Measurements from ENCODE around the gene NEK5.
"Not testable (repeated sequence)": the region's sequence is repeated elsewhere in the genome, so short reads cannot be mapped to it uniquely, and the experiment has no call there.

The NEK5 gene, protein sequence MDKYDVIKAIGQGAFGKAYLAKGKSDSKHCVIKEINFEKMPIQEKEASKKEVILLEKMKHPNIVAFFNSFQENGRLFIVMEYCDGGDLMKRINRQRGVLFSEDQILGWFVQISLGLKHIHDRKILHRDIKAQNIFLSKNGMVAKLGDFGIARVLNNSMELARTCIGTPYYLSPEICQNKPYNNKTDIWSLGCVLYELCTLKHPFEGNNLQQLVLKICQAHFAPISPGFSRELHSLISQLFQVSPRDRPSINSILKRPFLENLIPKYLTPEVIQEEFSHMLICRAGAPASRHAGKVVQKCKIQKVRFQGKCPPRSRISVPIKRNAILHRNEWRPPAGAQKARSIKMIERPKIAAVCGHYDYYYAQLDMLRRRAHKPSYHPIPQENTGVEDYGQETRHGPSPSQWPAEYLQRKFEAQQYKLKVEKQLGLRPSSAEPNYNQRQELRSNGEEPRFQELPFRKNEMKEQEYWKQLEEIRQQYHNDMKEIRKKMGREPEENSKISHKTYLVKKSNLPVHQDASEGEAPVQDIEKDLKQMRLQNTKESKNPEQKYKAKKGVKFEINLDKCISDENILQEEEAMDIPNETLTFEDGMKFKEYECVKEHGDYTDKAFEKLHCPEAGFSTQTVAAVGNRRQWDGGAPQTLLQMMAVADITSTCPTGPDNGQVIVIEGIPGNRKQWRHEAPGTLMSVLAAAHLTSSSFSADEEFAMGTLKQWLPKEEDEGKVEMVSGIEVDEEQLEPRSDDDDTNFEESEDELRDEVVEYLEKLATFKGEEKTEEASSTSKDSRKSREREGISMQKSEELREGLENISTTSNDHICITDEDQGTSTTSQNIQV
- total RNA-seq: 0 reads per million in 4 donors

DNA sequence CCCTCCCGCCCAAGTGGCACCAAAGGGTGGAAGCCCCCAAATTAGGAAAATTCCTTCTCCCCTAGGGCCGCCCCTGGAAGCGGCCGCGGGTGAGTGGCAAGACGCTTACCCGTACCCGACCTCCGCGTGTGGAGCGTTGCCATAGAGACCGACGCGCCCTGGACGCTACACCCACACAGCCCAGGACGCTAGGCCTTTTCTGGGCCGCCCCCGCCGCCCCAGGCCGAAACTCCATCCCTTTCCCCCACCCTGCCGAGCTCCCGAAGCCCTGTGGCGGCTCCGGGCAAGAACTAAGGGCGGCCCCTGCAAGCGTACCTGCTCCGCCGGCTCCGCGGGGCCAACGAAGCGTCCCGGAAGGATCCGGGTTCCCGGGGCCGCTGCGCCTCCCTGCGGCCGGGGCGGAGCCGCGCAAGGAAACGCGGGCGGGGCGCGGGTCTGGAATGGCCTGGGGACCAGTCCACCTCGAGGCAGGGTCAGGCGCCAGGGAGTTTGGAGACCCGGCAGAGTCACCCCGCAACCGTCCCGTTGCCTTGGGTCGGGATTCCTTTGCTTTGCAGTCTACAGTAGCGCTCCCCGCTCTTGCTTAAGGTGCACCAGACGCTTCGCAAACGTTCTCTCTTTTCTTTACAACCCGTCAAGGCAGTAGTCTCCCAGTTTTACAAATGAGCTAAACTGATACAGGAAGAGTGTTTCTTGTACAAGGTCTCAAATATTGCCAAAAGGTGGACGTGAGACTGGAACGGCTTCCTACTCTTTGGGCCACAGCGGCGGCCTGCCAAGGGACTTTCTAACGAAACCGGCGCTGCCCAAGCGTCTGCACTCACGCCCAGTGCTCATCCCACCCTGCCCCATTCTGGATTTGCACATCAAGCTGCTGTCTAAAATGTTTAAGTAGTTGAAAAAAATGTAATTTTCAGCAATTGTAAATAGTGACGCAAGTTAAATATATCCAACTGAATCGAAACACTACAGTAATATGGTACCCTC lies at the start of gene NEK5:
TSS of gene NEK5 (minus strand) at position 360 of the 987 bp plus-strand sequence. CDS start 1,591 bp downstream, outside the sequence.
- DNase-seq: peak; percentile 13 to 50 (median 26)

DNA sequence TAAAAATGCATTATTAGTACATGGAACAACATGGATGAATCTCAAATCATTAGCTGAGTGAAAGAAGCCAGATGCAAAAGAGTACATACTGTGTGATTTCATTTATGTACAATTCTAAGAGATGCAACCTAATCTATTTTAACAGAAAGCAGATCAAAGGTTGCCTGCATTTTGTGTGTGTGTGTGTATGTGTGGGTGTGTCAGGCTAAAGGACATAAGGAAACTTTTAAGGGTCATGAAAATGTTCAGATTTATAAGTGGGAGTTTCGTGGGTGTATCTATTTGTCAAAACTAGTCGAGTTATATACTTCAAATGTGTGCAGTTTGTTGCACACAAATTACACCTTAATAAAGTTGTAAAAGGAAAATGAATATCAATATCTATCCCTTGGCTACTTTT lies 48.4 kb upstream of the NEK5 start:
- DNase-seq: no peak

DNA sequence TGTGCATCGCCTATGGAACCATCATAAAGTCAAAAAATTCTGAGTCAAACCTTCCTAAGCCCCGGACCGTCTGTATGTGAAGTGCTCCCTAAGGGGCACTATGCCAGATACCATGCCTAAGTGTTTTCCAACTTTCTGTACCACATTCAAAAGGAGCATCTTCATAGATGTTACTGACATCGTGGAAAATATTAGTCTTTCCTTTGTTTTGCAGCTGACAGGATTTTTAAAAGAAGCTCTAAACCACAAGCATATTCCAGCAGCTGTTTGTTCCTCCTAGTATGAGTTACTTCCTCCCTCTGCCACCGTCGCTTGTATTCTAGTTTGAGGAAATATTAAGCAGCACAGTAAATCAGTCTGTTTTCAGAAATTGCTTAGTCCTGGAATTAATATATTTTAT lies 45.1 kb upstream of the NEK5 start:
- not testable (repeated sequence) for DNase-seq

DNA sequence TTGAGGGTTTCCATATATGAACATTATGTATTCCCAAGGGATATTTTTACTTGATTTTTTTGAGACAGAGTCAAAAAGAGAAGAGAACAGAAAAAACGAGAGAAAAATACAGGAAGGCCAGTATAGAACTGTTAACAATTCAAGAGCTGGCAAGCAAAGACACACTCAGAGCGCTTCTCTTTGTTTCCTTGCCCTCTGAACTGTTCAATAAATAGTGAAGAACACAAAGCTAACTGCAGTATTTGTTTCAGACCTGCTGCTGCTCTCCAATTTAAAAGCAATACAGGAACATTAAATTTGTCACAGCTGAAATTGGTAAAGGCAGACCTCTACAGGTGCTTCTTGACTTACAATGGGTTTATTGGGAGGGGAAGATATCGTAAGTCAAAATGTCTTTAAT lies 44.5 kb upstream of the NEK5 start:
- no peak for DNase-seq

DNA sequence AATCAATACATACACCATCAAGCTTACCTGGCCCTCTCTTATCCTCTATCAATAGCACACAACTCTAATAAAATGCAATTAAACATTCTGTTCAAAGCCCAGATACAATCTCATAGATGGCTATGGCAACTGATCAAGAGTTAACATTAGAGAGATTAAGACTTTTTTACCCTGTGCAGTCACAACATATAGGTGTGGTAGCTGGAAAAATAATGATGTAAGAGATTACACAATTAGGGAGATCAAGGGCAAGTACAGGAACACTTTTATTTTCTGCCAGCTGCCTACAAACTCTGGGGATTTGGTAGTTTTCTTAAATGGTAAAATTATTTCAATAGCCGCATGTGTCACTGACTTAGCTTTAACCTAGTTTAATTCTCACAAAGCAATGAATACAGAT lies 42.8 kb upstream of the NEK5 start:
- not testable (repeated sequence) for DNase-seq

DNA sequence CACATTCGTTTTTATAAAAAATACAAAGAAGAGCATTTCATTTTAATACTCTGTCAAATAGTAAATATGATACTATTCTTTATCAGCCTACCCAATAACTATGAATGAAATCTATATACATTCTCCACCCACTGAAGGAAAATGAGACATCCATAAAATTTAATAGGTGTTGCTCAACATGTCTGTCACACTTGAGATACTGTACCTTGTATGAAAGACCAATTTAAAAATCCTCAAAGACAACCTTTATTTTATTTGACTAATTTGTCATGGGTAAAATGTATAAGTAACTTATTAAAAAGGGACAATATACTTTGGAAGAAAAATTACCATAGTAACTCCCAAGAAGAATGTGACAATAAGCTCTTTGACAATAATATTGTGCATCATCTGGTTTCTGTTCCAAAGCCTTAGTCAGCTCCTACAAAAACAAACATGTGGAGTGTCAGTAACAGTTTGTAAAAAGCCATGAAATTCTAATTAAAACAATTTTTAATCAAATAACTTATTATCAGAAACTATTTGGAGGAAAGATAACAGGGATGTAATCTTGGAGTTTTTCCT lies 42.0 kb upstream of the NEK5 start:
- not testable (repeated sequence) for DNase-seq

DNA sequence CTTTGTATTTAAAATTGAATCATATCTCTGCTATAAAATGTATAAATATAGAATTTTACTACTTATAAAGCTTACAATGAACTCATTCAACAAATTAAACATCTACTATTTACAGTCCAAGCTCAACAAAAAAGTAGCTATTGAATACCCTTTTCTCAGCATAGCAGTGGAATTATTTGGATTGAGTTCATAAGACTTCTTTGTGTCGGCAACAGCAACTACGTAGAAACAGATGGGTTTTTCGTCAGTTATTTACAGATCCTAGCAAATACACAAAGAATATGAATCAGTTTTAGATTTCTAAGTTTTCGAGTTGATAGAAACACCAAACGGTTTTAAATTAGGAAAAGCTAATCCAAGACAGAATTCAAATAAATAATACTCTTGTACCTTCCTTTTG lies 41.0 kb upstream of the NEK5 start:
- DNase-seq: no peak

DNA sequence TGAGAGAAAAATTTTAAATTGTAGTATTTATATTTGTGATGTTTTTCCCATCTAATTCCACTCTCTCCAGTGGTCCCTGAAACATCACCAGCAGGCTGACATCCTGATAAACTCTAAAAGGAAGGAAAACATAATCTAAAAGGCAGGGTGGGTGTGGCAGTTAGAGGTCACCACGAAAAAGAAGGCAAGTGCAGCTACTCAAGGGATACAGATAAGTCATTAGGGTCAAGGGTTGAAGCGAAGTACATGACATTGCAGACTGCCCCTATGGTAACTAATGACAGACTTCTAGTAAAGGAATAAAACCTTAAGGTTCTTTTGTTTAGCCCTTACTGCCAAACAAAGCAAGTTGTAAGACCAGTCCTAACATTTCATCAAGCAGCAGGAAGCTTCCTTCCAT lies 36.5 kb upstream of the NEK5 start:
- no peak for DNase-seq

DNA sequence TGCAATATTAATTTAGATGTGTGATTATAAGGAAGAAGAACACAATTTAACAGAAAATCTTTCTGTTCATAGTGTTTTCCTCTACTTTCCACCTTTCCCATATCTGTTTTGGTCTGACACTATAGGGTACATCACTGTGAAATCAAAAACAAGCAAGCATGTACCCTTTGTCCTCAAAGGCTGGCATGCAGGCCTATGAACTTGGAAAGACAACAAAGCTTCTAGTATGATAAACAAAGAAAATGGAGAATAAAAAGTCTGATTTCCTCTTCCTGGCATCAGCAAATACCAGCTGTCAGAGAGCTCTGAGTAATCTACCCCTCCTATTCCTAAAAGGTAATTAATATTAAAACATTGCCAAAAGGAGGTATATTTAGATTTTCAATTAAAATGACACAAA lies 36.1 kb upstream of the NEK5 start:
- DNase-seq: no peak

DNA sequence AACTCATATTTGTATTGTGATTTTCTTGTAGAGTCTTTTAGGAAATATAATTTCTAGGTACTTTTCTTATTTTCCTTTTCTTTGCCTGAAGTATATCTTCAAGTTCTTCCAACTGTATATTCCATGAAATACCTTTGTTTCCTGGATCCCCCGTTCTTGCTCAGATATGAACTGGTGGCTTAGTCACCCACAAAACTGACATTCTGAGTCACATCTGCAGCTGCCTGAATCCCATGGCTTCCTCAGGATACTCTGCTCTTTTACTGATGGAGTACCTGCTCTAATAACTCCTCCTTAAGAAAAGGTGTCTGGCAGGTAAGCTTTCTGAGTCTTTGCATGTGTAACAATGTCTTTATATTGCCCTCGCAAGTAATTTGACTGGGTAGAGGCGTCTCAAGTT lies 35.0 kb upstream of the NEK5 start:
- not testable (repeated sequence) for DNase-seq

DNA sequence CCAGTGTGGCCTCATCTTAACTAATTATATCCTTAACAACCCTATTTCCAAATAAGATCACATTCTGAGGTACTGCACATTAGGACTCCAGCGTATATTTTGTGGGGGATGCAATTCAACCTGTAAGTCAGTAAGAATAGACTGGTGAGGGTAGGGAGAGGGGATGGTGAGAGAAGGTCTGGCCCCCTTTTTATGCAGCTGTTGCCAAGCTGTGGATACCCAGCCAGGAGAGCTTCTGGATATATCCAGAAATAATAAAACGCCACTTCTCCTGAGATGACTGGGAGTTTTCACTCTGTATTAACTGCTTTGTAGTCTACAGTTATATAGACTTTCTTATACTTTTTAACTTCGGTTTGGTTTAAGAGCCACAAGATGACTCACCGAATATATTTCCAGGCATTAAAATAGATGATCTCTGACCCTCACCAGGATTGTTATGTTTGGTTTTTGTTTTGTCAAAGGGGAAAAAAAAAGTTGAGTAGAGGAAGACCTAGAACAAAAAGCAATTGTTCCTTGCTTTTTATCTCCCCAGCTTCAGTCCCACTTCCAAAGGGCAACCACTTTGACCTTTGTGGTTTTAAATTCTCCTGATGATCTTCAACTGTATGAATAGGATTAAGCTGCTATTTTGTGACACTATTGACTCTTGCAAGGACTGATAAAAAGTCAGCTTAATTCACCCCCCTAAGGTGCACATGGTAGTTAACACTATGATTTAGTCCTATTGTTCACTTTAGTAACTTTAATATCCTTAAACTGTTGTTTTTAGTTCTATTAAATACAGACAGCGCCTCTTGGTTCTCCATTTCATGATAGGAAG lies 33.6 kb upstream of the NEK5 start:
- DNase-seq: no peak

DNA sequence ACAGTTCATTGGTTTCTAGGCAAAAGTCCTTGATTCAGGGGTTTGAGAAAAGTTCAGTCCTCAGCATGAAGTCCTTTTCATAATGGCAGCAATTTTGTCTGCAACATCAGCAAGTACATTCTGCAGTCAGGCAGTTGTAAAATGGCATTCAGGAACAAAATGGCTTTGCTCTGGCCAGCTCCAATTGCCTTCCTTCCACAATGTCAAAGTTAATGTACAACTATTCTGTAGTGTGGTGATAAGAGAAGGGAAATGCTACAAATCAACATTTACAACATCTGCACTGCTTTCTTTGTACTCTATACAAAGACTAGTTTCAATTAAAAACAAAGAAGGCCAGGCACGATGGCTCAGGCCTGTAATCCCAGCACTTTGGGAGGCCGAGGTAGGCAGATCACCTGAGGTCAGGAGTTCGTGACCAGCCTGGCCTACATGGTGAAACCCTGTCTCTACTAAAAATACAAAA lies 32.3 kb upstream of the NEK5 start:
- no peak for DNase-seq

DNA sequence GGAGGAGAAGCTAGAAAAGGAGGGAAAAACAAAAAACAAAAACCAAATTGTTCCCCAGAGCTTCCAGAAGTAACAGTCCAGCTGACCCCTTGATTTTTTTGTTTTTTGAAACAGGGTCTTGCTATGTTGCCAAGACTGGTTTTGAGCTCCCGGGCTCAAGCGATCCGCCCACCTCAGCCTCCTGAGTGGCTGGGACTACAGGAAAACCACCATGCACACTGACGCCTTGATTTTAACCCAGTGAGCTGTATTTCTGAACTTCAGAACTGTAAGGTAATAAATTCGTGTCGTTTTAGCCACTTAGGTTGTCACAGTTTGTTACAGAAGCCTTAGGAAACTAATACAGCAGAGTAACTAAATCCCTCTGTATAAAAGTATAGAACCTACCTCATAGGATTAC lies 31.6 kb upstream of the NEK5 start:
- DNase-seq: no peak

DNA sequence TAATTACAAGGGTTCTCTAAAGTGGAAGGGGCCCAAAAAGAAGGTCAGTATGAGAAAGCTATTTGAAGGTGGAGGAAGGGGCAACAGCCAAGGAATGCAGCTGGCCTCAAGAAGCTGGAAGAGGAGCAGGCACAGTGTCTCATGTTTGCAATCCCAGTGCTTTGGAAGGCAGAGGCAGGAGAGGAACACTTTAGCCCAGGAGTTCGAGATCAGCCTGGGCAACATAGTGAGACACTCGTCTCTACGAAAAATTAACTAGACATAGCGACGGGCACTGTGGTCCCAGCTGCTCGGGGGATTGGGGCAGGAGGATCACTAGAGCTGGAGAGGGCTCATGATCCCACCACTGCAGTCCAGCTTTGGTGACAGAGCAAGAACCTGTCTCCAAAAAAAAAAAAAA lies 31.2 kb upstream of the NEK5 start:
- DNase-seq: no peak

DNA sequence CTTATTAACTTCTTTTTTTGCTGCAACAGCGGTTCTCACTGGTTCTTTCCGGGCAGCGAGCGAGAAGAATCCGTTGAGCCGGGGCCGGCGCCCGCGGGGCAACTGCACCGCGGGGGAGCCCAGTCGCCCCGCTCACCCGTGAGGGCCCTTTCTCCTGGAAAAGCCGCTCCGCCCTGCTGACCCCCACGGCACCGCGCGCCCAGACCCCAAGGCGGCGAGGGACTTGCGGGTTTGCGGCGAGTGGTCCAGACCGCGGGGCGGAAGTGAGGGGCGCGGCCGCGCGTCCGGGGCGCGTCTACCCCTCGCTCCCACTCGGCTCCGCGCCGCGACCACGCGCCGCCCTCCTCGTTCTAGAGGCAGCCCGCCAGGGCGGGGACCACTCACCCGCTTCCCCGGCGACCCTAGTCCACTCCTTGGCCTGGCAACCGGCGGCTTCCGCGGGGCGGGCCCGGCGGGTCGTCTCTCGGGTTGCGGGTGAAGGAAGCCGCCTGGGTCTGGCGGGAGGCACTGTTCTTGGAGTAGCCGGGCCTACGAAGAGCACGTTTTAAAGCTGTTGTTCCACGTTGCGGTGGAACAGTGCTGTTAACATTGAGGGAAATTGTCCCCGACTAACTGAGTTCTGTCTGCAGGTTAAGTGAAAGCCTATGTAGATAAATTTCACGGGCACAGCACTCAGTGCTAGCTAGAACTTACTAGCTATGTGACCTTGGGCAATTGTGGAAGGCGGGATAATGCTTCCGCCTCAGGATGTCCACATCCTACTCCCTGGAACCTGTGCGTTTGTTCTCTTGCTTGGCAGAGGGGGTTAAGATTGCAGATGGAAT lies 30.5 kb upstream of the NEK5 start, which contains the start of gene NEK3:
TSS of gene NEK3 (minus strand) at position 439 of the 824 bp plus-strand sequence. CDS start 3,406 bp downstream, outside the sequence.
- peak; percentile 20 to 68 (median 28) for DNase-seq

DNA sequence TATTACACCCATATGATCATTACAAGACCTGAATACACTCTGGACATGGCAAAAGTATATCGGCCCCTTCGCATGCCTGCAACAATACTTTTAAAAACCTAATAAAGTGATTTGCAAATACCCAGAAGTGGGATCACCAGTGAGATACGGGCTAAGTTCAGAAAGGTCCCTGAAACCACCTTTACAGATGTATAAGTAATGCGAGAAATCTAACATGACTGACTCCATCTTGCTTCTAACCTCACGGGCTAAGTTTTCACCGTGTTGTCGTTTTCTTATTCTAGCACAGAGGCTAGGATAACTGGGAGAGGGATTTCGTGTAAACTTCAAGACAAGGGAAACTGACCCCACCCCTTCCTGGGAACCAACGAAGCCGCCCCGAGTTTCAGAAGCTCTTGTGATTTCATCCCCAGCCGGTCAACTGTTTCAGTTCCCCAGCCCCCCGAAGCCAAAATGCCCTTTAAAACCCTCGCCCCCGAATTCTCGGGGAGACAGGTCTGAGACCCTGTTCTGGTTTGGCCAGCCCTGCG lies 29.8 kb upstream of the NEK5 start:
- DNase-seq: no peak

DNA sequence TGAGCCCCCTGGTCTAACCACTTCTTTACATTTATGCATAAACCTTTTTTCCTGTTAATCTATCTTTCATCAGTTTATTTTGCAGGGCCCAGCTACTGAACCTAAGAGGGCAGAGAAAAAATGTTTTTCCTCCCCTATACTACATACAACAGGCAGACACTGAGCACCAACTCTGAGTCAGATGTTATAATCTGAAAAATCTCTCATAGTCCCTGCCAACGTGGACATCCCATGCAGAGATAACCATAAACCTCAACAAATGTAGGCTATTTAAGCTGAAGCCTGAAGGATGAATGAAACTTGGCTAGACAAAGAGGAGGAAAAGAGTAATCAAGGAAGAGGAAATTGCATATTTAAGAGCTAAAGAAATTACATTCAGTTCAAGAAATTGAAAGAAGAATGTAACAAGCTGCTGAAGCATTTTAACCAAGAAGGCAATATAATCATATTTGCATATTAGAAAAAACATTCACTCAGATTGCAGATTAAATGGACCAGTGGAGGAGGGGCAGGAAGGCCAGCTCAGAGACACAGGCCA lies 27.9 kb upstream of the NEK5 start:
- DNase-seq: no peak

DNA sequence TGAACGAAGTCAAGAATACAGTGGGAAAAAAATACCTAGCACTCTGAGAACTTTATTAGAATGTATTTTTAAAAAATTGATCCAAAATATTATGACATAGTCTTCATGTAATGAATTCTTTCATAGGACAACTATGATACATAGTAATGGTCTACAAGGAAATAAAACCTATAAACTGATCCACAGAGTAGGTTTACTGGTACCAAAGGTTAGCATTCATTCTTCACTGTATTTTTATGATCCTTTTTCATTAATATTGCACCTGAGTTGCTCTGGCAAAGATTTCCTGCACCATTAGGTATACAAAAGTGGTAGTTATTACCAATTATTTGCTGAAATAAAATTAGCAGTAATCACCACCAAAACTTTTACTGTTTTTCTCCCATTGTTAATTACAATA lies 26.3 kb upstream of the NEK5 start:
- DNase-seq: no peak

DNA sequence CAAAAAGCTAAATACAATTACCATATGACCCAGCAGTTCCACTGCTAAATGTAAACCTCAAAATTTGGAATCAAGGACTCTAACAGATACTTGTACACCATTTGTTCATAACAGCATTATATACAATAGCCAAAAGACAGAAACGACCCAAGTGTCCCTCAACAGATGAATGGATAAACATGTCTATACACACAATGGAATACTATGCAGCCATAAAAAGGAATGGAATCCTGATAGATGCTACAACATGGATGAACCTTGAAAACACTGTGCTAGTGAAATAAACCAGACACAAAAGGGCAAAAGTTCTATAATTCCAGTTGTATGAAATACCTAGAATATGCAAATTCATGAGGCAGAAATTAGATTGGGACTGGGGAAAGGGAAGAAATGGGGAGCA lies 18.4 kb upstream of the NEK5 start:
- DNase-seq: no peak

DNA sequence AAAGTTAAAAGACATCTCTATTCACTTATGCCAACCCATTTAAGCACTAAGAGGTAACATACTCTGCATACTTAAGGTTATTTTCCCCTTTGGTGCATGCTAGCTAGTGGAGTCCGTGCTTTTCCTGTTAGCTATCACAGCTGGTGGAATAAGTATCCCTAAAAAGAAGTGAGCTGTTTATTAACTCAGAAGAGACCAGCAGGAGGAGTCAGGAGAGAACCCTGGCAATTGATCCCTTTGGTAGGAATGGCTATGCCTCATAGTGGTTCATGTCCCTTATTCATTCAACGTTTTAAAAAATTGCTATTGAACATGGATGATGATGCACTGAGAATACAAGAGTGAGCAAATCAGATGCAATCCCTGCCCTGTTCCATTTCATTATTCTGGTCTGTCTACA lies 12.4 kb upstream of the NEK5 start:
- DNase-seq: no peak
